Fibroblast of lung (primary cell): ENCODE data around the gene C10orf90.

ENCODE experiments used
- CTCF ChIP-seq, 2 donors: IDR thresholded peaks in 1 of 2; conservative IDR thresholded peaks in 1 of 2; 1 replicate in 1 of 2; 2 replicates in 1 of 2; pipeline ENCODE4 v1.5.1; 2011 to 2012; ENCODE audit warnings: low read length in 2 of 2, control low read depth in 1 of 2, inconsistent platforms in 1 of 2, low read depth in 1 of 2, mild to moderate bottlenecking in 1 of 2
- EZH2 ChIP-seq: IDR thresholded peaks from 2 replicates; pipeline ENCODE4 v1.5.1; 2012; ENCODE audit warnings: low read length, control low read depth, mild to moderate bottlenecking; ENCODE audit errors: missing control alignments

GRCh38 chr10:126425489-126426065 lies 244.9 kb downstream of the C10orf90 start:
- TF ChIP-seq CTCF (conservative IDR thresholded peaks at IDR 0.05 in 1 of 2, IDR thresholded peaks at IDR 0.05 in 1 of 2; ENCODE audit: low read depth in 1 of 2, low read length in 2 of 2) (no peak), EZH2 (no peak)
